Myocyte (in vitro differentiated cells): ENCODE results near the gene ZNF337. TPM values are rescaled to one million over a fixed set of nuclear protein-coding genes. Genes with fewer than 3 reads are reported as not detected.
"Not testable (repeated sequence)": the region's sequence is repeated elsewhere in the genome, so short reads cannot be mapped to it uniquely, and the experiment has no call there.

Experiments used
- DNase-seq: peaks from one replicate; pipeline ENCODE4 v3.0.0-alpha.2; 2012; ENCODE audit warnings: low read depth
- total RNA-seq: library from RNA; depleted of rRNA; stranded (reverse); fragments of >200 nt; gene quantifications from 2 replicates; pipeline ENCODE4 v1.2.3, GENCODE V29; 2014

Gene ZNF337
- total RNA-seq, 1 donor from 2014 or later, result 15.7 TPM

- DNase-seq, result peak; percentile 28
These were observed 902 bp downstream of the ZNF337 start for GRCh38 chr20:25695532-25696370.

DNA sequence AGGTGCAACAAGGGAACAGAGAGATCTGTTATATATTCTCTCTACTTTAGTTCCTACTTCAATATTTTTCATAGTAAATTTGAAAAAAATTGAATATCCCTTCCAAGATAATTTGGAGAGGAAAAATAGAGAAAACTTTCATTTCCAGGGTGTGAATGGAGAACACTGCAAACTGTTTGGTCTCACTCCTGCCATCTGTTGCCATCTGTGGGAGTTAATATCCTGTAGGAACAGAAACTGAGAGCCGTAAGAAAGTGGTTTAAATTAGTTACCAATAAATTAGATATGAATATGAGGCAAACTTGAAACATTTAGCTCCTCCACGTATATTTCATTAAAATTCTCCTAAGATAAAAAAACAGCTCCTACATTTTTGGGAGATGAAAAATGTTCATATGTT, 4.2 kb downstream of the ZNF337 start:
- no peak for DNase-seq

DNA sequence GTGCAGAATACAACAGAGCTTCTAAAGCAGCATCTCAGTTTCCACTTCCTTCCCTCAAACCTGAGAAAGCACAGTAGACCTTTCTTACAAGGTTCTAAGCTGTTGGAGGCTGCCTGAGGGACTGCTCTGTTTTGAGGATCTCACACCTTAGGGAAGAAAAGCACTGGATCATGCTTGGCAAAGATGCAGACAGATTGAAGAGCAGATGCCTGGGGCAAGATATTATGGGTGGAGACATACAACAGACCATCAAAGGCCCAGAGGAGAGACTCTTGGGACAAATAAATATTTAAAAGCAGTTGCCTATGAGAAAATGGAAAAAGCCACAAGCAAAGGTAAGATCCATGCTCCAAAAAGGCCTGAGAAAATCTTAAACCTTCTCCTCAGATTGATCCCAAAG, 6.2 kb downstream of the ZNF337 start:
- DNase-seq, result no peak

DNA sequence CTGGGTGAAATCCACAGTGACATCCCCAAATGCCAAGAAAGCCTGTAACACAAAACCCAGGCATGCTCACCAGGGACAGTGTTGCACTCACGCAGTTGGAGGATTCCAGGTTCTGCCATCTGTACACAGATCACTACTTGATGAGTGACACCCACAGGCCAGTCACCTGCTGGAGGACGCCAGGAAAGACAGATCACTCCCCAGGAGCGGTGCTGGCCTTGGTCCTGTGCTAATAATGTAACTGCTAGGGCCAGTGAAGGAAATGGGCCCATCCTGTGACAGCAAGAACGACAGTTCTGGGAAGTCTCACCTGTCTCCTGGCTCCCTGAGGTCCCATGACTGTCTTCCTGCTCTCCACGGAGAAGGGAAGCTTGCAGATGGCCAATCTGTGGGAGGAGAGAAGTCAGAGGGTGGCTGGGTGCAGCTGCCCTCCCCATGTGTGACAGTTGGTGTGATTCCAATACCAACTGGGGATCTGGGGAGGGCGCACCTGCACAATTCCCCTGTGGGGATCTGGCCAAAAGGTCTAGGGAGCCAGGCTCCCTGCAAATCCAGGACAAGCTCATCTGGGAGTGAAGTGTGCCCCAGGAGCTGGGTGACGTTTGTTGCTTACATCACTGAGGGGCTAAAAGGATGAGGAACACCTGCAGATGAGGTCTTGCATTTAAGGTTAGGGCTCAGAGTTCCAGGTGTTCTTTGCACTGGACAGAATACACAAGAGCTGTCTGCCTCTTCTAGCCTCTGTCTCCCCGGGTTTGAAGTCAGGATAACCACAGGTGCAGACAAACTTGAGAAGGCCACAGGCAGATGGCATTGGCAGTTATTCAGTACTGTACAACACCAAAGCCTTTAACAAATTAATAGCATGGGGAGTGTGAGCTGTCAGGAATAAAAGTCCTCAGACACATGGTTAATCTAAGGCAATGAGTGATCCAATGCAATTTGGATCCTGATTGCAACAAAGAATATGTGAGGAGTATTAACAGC, 10.3 kb downstream of the ZNF337 start:
- peak; percentile 86 for DNase-seq

- no peak for DNase-seq
These were observed 11.2 kb downstream of the ZNF337 start for GRCh38 chr20:25685276-25686080.

- not testable (repeated sequence) for DNase-seq
These were observed 12.8 kb downstream of the ZNF337 start for GRCh38 chr20:25683826-25684225.

DNA sequence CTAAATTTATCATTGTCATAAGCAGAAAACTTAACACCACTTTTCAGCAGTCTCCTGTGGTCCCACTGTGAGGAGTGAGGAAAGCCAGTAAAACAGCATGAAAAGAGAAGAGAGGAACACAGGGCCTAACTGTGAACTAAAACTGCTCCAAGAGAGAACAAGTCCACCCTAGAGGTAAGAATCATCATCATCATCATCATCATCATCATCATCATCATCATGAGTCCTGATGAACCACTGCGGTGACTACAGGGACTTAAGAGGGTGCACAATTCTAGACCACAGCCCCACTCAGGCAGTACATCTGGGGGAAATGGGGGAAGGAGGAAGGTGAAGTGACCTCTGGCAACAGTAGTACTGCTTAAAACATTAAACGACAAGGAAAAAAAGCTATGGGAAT, 13.6 kb downstream of the ZNF337 start:
- peak; percentile 48 for DNase-seq

DNA sequence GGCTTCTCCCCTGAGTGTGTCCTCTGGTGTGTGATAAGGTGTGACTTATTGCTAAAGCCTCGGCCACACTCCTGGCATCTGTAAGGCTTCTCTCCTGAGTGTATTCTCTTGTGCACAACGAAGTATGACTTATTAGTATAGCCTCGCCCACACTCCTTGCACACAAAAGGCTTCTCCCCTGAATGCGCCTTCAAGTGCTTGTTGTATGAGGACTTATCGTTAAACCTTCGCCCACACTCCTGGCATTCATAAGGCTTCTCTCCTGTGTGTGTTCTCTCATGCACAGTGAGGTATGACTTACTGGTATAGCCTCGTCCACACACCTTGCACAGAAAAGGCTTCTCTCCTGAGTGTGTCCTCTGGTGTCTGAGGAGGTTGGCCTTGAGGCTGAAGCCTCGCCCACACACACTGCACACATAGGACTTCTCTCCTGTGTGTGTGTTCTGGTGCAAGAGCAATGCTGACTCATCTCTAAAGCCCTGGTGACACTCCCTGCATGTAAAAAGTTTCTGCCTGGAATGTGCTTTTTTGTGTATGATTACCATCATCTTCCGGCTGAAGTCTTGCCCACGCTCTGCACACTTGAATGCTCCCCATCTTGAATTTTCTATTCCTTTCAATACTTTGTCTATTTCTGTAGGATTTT, 20.4 kb downstream of the ZNF337 start:
- no peak for DNase-seq

DNA sequence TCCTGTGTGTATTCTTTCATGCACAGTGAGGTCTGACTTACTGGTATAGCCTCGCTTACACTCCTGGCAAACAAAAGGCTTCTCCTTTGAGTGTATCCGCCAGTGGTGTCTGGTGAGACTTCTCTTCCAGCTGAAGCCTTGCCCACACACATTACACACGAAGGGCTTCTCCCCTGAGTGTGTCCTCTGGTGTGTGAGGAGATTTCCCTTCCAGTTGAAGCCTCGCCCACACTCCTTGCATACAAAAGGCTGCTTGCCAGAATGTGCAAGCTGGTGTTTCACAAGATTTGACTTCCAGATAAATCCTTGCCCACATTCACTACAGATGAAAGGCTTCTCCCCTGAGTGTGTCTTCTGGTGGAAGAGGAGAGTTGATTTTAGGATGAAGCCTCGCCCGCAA, 21.5 kb downstream of the ZNF337 start:
- no peak for DNase-seq

- no peak for DNase-seq
These were observed 23.9 kb downstream of the ZNF337 start for GRCh38 chr20:25672659-25673235.

- DNase-seq, result peak; percentile 77
These were observed 26.7 kb downstream of the ZNF337 start for GRCh38 chr20:25669826-25670422.

- peak; percentile 12 for DNase-seq
These were observed 28.2 kb downstream of the ZNF337 start for GRCh38 chr20:25668446-25668845.

GRCh38 chr20:25659999-25660398, 36.7 kb downstream of the ZNF337 start:
- DNase-seq, result no peak

DNA sequence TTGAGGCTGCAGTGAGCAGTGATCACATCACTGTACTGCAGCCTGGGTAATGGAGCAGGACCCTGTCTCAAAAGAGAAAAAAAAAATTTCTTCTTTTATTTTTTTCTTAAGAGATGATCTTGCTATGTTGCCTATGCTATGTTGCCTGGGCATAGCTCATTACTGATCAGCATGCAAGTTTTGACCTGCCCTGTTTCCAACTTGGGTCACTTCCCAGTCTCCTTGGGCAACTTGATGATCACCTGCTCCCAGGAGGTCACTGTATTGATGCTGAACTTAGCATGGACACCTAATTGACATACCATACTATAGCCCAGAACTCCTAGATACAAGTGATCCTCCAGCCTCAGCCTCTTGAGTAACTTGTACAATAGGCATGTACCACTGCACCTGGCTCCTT, 42.2 kb downstream of the ZNF337 start:
- DNase-seq, result no peak

DNA sequence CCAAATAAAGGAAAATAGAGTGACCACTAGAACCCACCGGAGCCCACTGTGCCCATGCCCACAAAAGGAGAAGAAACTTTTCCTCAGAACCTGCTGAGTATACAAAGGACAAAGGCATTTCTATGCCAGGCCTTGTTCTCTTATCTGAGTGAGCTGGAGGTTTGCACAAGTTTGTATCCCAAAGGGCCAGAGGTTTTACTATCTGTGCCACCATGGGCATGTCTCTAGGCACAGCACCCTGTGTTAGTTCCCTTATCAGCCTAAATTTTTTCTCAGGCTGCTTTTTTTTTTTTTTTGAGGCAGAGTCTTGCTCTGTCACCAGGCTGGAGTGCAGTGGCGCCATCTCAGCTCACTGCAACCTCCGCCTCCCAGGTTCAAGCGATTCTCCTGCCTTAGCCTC, 43.8 kb downstream of the ZNF337 start:
- not testable (repeated sequence) for DNase-seq

GRCh38 chr20:25644814-25645213, 51.8 kb downstream of the ZNF337 start:
- no peak for DNase-seq

GRCh38 chr20:25643716-25644115, 52.9 kb downstream of the ZNF337 start:
- no peak for DNase-seq

- DNase-seq, result no peak
These were observed 59.4 kb downstream of the ZNF337 start for GRCh38 chr20:25637247-25637646.

DNA sequence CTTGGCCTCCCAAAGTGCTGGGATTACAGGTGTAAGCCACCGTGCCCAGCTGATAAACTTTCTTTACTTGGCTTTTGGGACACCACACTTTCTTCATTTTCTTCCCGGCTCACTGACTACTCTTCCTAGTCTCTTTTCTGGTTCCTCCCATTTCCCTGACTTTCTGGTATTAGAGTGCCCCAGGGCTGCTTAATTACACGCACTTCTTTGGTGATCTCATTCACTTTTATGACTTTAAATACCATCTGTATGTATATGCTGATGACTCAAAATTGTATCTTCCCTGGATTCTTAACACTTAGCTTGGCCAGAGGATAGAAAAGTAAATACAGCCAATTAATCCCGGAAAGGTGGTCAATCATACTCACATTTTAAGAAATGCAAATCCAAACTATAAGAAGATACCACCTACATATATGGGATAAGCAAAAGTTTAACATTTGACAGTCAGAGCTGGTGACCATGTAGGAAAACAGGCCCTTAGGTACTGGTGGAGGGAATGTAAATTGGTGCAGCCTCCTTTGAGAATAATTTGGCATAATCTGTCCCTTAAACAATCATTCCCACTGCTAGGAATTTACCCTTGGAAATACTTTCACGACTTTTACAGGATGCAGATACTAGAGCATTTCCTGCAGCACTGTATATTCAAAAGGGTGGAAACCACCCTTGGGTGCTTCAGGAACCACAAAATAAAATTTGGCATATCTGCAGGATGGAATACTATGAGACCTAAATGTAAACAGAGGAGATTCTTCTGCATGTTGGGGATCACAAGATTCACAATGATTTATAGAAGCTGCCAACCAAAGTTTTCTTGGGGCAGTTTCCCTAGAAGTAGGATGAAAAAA, 63.5 kb downstream of the ZNF337 start:
- no peak for DNase-seq
